Thyroid gland (tissue), 4 donors: Measurements from ENCODE around the gene CACNB4.

Source experiments
- CTCF ChIP-seq, 6 experiments: fragments of 200-600 bp in 3 of 6; fragments of 450-650 bp in 3 of 6; sonication (generic) in 3 of 6; IDR thresholded peaks; one replicate each; pipeline ENCODE4 v1.5.1; 2016 to 2019; ENCODE audit warnings: antibody characterized with exemption in 6 of 6, mild to moderate bottlenecking in 2 of 6, inconsistent platforms in 1 of 6, moderate library complexity in 1 of 6
- POLR2A ChIP-seq, 2 donors: fragments of 450-650 bp; IDR thresholded peaks; one replicate each; pipeline ENCODE4 v1.6.1; 2017; ENCODE audit warnings: antibody characterized with exemption in 2 of 2, mild to moderate bottlenecking in 2 of 2, moderate library complexity in 1 of 2

DNA sequence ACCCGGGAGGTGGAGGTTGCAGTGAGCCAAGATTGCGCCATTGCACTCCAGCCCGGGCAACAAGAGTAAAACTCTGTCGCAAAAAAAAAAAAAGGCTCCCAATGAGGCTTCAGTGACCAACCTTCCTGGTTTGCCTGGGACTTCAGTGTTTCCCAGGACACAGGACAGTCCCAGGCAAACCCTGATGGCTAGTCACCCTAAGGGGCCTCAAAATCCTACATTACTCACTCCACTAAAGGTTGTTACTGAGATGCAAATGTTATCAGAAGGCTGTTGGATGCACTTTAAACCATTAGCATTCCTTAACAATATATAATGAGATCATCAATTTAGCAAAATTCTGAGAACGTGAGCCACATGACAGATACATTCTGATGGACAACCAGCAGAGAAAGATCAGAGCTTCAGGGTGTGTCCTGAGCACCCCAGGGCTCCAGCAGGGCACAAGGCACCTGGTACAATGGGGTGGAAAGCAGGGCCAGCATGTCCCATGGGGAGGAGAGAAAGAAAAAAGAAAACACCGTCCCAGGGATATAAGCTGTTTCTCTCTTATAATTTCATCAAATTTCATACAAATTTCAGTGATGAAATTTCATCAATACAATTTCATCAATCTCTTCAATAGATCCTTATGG is 152.5 kb downstream of the CACNB4 start:
- TF ChIP-seq CTCF (IDR thresholded peaks at IDR 0.05) (no peak), POLR2A (IDR thresholded peaks at IDR 0.05) (no peak)
